ENCODE data around the gene ARHGEF7.

Gene ARHGEF7

GRCh38 chr13:111176421-111176820 is 61.3 kb downstream of the ARHGEF7 start:
- no peaks in the 10 kb centered on the region; the same call in 1 of the 2 replicates for H3K36me3 ChIP-seq
- no peak overlapping the region for H3K4me3 ChIP-seq (ENCODE audit: low read depth, low read length)
- peaks cover 4% of the 10 kb centered on the region; the same call in 1 of the 2 replicates for H3K4me1 ChIP-seq
- TF ChIP-seq, protein P1, sequence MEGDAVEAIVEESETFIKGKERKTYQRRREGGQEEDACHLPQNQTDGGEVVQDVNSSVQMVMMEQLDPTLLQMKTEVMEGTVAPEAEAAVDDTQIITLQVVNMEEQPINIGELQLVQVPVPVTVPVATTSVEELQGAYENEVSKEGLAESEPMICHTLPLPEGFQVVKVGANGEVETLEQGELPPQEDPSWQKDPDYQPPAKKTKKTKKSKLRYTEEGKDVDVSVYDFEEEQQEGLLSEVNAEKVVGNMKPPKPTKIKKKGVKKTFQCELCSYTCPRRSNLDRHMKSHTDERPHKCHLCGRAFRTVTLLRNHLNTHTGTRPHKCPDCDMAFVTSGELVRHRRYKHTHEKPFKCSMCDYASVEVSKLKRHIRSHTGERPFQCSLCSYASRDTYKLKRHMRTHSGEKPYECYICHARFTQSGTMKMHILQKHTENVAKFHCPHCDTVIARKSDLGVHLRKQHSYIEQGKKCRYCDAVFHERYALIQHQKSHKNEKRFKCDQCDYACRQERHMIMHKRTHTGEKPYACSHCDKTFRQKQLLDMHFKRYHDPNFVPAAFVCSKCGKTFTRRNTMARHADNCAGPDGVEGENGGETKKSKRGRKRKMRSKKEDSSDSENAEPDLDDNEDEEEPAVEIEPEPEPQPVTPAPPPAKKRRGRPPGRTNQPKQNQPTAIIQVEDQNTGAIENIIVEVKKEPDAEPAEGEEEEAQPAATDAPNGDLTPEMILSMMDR (IDR thresholded peaks at IDR 0.05; ENCODE audit: low read depth, low read length), result no peak
- no peak for DNase-seq
- no peaks in the 10 kb centered on the region for H3K9me3 ChIP-seq
- H3K27me3 ChIP-seq, result no peaks in the 10 kb centered on the region

- H3K4me3 ChIP-seq (ENCODE audit: low read depth, low read length), result no peak overlapping the region
- TF ChIP-seq, protein P1 (IDR thresholded peaks at IDR 0.05; ENCODE audit: low read depth, low read length), result no peak
- no peaks in the 10 kb centered on the region; the same call in none of the 2 replicates for H3K36me3 ChIP-seq
- H3K27me3 ChIP-seq, result no peaks in the 10 kb centered on the region
- H3K4me1 ChIP-seq, result peaks cover 4% of the 10 kb centered on the region; the same call in 1 of the 2 replicates
- DNase-seq, result no peak
- no peaks in the 10 kb centered on the region for H3K9me3 ChIP-seq
Measured at GRCh38 chr13:111177081-111177711, 62.1 kb downstream of the ARHGEF7 start.

- no peaks in the 10 kb centered on the region for H3K9me3 ChIP-seq
- no peak for DNase-seq
- no peaks in the 10 kb centered on the region for H3K27me3 ChIP-seq
- TF ChIP-seq, protein P1 (IDR thresholded peaks at IDR 0.05; ENCODE audit: low read depth, low read length), result no peak
- no peaks in the 10 kb centered on the region; the same call in none of the 2 replicates for H3K36me3 ChIP-seq
- no peak overlapping the region for H3K4me3 ChIP-seq (ENCODE audit: low read depth, low read length)
- H3K4me1 ChIP-seq, result peaks cover 4% of the 10 kb centered on the region; the same call in 1 of the 2 replicates
Measured at GRCh38 chr13:111177921-111178320, 62.8 kb downstream of the ARHGEF7 start.

DNA sequence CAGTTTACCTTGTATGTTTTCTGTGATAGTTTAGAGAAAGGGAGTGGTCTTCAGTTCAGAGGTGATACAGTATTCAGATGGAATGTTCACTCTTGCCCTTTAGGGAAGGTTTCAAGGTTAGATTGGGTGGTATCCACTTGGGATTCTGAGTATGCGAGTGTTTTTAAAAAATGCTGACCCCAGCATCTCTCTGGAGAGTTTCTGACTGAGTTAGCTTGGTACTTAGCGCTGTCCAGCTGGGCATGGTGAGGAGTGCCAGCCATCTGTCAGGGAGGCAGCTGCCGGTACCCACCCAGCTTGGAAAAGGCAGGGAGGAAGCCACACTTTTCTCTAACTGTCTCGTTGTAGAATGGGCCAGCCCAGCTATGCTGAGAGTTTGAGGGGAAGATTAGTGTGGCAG is 63.3 kb downstream of the ARHGEF7 start:
- Histone ChIP-seq H3K9me3 (no peaks in the 10 kb centered on the region), H3K27me3 (no peaks in the 10 kb centered on the region), H3K4me3 (ENCODE audit: low read depth, low read length) (no peak overlapping the region), H3K4me1 (peaks cover 4% of the 10 kb centered on the region; the same call in 1 of the 2 replicates), H3K36me3 (no peaks in the 10 kb centered on the region; the same call in none of the 2 replicates)
- TF ChIP-seq, protein P1 (IDR thresholded peaks at IDR 0.05; ENCODE audit: low read depth, low read length), result no peak
- no peak for DNase-seq

DNA sequence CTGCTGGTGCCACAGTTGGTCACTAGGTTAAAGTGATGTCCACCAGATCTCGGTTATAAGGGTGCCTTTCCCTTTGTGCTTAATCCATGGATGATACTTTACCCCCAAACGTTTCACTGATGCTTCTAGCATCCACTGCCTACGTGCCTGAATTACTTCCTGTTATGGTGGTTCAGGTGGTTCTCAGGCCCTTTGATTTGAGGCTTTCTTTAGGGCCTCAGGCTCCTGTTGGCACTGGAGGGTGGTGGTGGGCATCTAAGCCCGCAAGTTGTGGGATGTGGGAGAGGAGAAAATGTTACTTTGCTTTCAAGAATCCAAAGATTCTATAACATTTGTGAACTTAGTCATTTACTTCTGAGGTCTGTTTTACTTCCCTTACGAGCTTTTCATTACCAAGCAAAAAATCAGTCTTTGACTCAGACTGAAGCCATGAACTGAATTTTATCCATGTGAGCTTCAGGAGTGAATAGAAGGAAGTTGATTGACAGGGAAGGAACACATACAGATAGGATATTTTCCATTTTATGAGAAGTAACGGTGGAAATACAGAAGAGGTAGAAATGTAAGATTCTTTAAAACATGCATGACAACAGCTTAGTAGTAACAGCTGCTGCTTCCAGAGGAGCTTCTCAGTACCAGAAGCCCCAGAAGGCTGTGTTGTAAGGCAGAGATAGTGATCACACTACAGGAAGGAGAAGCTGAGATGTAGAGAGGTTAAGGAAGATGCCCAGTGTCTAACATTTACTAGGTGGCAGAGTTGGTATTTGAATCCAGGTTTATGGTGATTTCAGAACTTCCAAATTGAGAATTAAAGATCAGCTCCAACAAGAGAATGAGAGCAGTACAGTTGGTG is 65.0 kb downstream of the ARHGEF7 start:
- Histone ChIP-seq H3K4me3 (ENCODE audit: low read depth, low read length) (no peak overlapping the region), H3K36me3 (no peaks in the 10 kb centered on the region; the same call in none of the 2 replicates), H3K27me3 (no peaks in the 10 kb centered on the region), H3K4me1 (peaks cover 10% of the 10 kb centered on the region), H3K9me3 (no peaks in the 10 kb centered on the region)
- DNase-seq, result no peak
- TF ChIP-seq, protein P1 (IDR thresholded peaks at IDR 0.05; ENCODE audit: low read depth, low read length), result no peak

Data from BE2C (cell line).